ENCODE results near the gene PPM1N. TPM values are rescaled to one million over a fixed set of nuclear protein-coding genes. Genes with fewer than 3 reads are reported as not detected.

PPM1N gene
- polyA plus RNA-seq, 3 donors: 1.3 to 4.3 (median 2.7) TPM

GRCh38 chr19:45492627-45493470 is 5.4 kb upstream of the PPM1N start:
- intact Hi-C loops (cut with micrococcal nuclease): loop anchor here (5.0 to 10.0 kb wide), 3 partner anchors 34 to 192 kb away; no protein-coding TSS in a partner anchor

DNA sequence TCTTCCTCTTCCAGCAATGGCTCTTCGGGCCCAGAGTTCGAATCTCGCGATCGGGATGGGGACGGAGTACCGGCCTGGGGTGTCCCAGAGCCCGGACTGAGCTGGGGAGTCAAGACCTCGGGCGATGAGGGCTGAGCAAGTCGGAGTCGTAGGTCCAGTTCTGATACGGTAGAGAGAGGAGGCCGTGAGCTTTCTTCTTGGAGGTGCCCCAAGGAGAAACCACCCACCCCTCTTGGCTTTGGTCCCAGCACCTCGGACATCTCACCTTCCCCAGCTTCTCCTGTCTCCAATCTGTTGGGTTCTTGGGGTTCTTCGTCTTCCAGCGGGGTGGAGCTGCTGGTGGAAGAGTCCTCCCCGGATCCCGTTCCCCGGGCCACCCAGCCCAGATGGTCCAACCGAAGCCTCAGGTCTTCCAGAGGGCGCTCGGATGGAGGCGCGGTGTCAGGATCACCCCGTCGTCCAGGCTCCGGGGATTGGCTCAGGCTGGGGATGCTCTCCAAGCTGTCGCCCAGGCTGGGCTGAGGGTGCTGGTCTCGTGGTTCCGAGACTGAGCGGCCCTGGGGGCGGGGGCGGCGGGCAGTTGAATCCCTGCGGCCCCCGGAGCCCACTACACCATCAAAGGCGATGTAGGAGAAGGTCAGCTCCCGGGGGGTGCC is 3.9 kb upstream of the PPM1N start:
- 99% methylated on average over 20 of the region's 39 CpGs for WGBS (ENCODE audit: insufficient coverage)
- H3K27me3 Mint-ChIP-seq (ENCODE audit: low read depth in 3 of 3): peaks cover 37 to 64% (median 50%) of the 10 kb centered on the region in 3 donors
- intact Hi-C loops (cut with micrococcal nuclease): loop anchor here (5.0 to 10.0 kb wide), 3 partner anchors 33 to 190 kb away; no protein-coding TSS in a partner anchor
- H3K27me3 ChIP-seq (ENCODE audit: control insufficient read depth in 2 of 2, insufficient read depth in 2 of 2, low read length in 2 of 2): peaks cover 15 to 40% of the 10 kb centered on the region in 2 donors
- H3K4me2 ChIP-seq (replicated peaks; ENCODE audit: extremely low read depth, low read length, poor library complexity, severe bottlenecking): no peak overlapping the region
- peaks cover 10% of the 10 kb centered on the region for H4K20me1 ChIP-seq (ENCODE audit: insufficient read depth, low read length)
- H3K9me3 ChIP-seq (replicated peaks in 1 of 2; ENCODE audit: control insufficient read depth in 1 of 2, insufficient read depth in 1 of 2, low read length in 2 of 2): peaks cover 5 to 8% of the 10 kb centered on the region in 2 donors
- H3K4me1 ChIP-seq (ENCODE audit: control insufficient read depth in 1 of 2, insufficient read depth in 2 of 2, low read length in 2 of 2): peaks cover 43 to 51% of the 10 kb centered on the region in 2 donors
- H3K36me3 Mint-ChIP-seq: peaks cover 9 to 14% of the 10 kb centered on the region in 2 donors
- no peak overlapping the region for H3K27ac Mint-ChIP-seq
- peaks cover 43% of the 10 kb centered on the region for H3K4me1 Mint-ChIP-seq
- no peaks in the 10 kb centered on the region for H3K79me2 ChIP-seq (ENCODE audit: insufficient read depth, low read length)
- peaks cover 3 to 13% (median 7%) of the 10 kb centered on the region in 7 donors for H3K9me3 Mint-ChIP-seq
- TF ChIP-seq, protein P1, sequence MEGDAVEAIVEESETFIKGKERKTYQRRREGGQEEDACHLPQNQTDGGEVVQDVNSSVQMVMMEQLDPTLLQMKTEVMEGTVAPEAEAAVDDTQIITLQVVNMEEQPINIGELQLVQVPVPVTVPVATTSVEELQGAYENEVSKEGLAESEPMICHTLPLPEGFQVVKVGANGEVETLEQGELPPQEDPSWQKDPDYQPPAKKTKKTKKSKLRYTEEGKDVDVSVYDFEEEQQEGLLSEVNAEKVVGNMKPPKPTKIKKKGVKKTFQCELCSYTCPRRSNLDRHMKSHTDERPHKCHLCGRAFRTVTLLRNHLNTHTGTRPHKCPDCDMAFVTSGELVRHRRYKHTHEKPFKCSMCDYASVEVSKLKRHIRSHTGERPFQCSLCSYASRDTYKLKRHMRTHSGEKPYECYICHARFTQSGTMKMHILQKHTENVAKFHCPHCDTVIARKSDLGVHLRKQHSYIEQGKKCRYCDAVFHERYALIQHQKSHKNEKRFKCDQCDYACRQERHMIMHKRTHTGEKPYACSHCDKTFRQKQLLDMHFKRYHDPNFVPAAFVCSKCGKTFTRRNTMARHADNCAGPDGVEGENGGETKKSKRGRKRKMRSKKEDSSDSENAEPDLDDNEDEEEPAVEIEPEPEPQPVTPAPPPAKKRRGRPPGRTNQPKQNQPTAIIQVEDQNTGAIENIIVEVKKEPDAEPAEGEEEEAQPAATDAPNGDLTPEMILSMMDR (IDR thresholded peaks at IDR 0.05): no peak
- peak overlapping the region in 1 of 2 donors; percentile 53 for H3K4me3 Mint-ChIP-seq
- H3K36me3 ChIP-seq (replicated peaks in 1 of 2; ENCODE audit: control insufficient read depth in 1 of 2, insufficient read depth in 2 of 2, low read length in 2 of 2): no peaks in the 10 kb centered on the region
- no peak overlapping the region for H3K9ac ChIP-seq (ENCODE audit: insufficient read depth, low read length, poor library complexity, severe bottlenecking)
- no peak overlapping the region for H3K4me3 ChIP-seq (replicated peaks in 1 of 3; ENCODE audit: low read depth in 2 of 3, low read length in 3 of 3)
- no peak overlapping the region for H3K27ac ChIP-seq (ENCODE audit: low read depth in 1 of 2, low read length in 2 of 2)
- H2AFZ ChIP-seq (ENCODE audit: insufficient read depth, low read depth, low read length, poor library complexity, severe bottlenecking): no peak overlapping the region
- no peak for DNase-seq

More at GRCh38 chr19:45492627-45493470, 5.4 kb upstream of the PPM1N start:
- H3K4me2 ChIP-seq (replicated peaks; ENCODE audit: extremely low read depth, low read length, poor library complexity, severe bottlenecking): peak overlapping the region; percentile 82
- peak overlapping the region; percentile 0 to 73 (median 34) for H3K4me3 ChIP-seq (replicated peaks in 1 of 3; ENCODE audit: low read depth in 2 of 3, low read length in 3 of 3)
- peak overlapping the region; percentile 73 for H2AFZ ChIP-seq (ENCODE audit: insufficient read depth, low read depth, low read length, poor library complexity, severe bottlenecking)
- H3K9ac ChIP-seq (ENCODE audit: insufficient read depth, low read length, poor library complexity, severe bottlenecking): no peak overlapping the region
- TF ChIP-seq, protein P1 (IDR thresholded peaks at IDR 0.05): no peak
- DNase-seq: no peak
- no peaks in the 10 kb centered on the region for H3K36me3 ChIP-seq (replicated peaks in 1 of 2; ENCODE audit: control insufficient read depth in 1 of 2, insufficient read depth in 2 of 2, low read length in 2 of 2)
- Mint-ChIP-seq H3K27ac (no peak overlapping the region), H3K36me3 (peaks cover 6 to 8% of the 10 kb centered on the region in 2 donors), H3K9me3 (peaks cover 0 to 6% (median 2%) of the 10 kb centered on the region in 7 donors), H3K4me1 (peaks cover 33% of the 10 kb centered on the region), H3K4me3 (peak overlapping the region; percentile 71 to 81), H3K27me3 (ENCODE audit: low read depth in 3 of 3) (peaks cover 30 to 50% (median 39%) of the 10 kb centered on the region in 3 donors)
- H4K20me1 ChIP-seq (ENCODE audit: insufficient read depth, low read length): peaks cover 10% of the 10 kb centered on the region
- H3K9me3 ChIP-seq (replicated peaks in 1 of 2; ENCODE audit: control insufficient read depth in 1 of 2, insufficient read depth in 1 of 2, low read length in 2 of 2): peaks cover 0 to 8% of the 10 kb centered on the region in 2 donors
- no peaks in the 10 kb centered on the region for H3K79me2 ChIP-seq (ENCODE audit: insufficient read depth, low read length)
- 2% methylated on average over 7 of the region's 32 CpGs for WGBS (ENCODE audit: insufficient coverage)
- no peak overlapping the region for H3K27ac ChIP-seq (ENCODE audit: low read depth in 1 of 2, low read length in 2 of 2)
- peaks cover 12 to 26% of the 10 kb centered on the region in 2 donors for H3K27me3 ChIP-seq (ENCODE audit: control insufficient read depth in 2 of 2, insufficient read depth in 2 of 2, low read length in 2 of 2)
- peaks cover 28 to 36% of the 10 kb centered on the region in 2 donors for H3K4me1 ChIP-seq (ENCODE audit: control insufficient read depth in 1 of 2, insufficient read depth in 2 of 2, low read length in 2 of 2)

All from CD14-positive monocyte (primary cell).